Adrenal gland (tissue), 12 donors: Measurements from ENCODE around the gene NPR2. TPM values are rescaled to one million over a fixed set of nuclear protein-coding genes. Genes with fewer than 3 reads are reported as not detected.

Experiments
- DNase-seq, 7 donors: peaks; one replicate each; pipeline ENCODE4 v3.0.0-alpha.2; 2019 to 2020
- H3K27ac ChIP-seq, 5 donors: fragments of 200-600 bp; sonication (generic) in 4 of 5; 1 replicate in 3 of 5; 2 replicates in 2 of 5; pipeline versions ENCODE4 v1.5.1 to v1.8.0; 2016 to 2020; ENCODE audit warnings: mild to moderate bottlenecking in 1 of 5
- H3K27me3 ChIP-seq: fragments of 200-600 bp; 2 replicates; pipeline ENCODE4 v1.8.0; 2021
- H3K36me3 ChIP-seq, 2 donors: fragments of 200-600 bp; replicated peaks in 1 of 2; 1 replicate in 1 of 2; 2 replicates in 1 of 2; pipeline versions ENCODE4 v1.5.1 to v1.8.0; 2018 to 2022
- H3K4me1 ChIP-seq, 2 donors: fragments of 200-600 bp; replicated peaks in 1 of 2; 1 replicate in 1 of 2; 2 replicates in 1 of 2; pipeline versions ENCODE4 v1.5.1 to v1.8.0; 2018 to 2021
- H3K4me3 ChIP-seq, 4 donors: fragments of 200-600 bp; sonication (generic) in 3 of 4; one replicate each; pipeline ENCODE4 v1.5.1; 2016 to 2018
- H3K9me3 ChIP-seq, 3 donors: fragments of 200-600 bp; sonication (generic) in 1 of 3; replicated peaks in 1 of 3; 1 replicate in 2 of 3; 2 replicates in 1 of 3; pipeline versions ENCODE4 v1.5.1 to v1.8.0; 2016 to 2021
- CTCF ChIP-seq, 6 experiments: fragments of 450-650 bp in 4 of 6; fragments of 200-600 bp in 2 of 6; sonication (generic) in 1 of 6; IDR thresholded peaks; 1 replicate in 5 of 6; 2 replicates in 1 of 6; pipeline versions ENCODE4 v1.5.1 to v1.8.0; 2016 to 2021; ENCODE audit warnings: antibody characterized with exemption in 6 of 6, mild to moderate bottlenecking in 2 of 6, moderate library complexity in 1 of 6
- POLR2A ChIP-seq, 2 donors: fragments of 450-650 bp; IDR thresholded peaks; one replicate each; pipeline ENCODE4 v1.6.1; 2017; ENCODE audit warnings: antibody characterized with exemption in 2 of 2, mild to moderate bottlenecking in 2 of 2, moderate library complexity in 1 of 2
- WGBS, 4 donors: extraction: QIAGEN DNeasy Blood & Tissue Kit in 2 of 4; methylation state at CpG; one replicate each; pipeline versions ENCODE4 v1.1.5 to v1.1.7; 2013 to 2017; 5-methylcytosine and 5-hydroxymethylcytosine counted together
- intact Hi-C, 2 donors: fragments of 100-400 bp; cut with DNase I; formaldehyde crosslinking; loops; one replicate each; pipeline versions ENCODE4 v1.14.1 to v1.15.0; 2022 to 2023
- polyA plus RNA-seq, 3 donors: library from polyadenylated mRNA; stranded (reverse); fragments of 200-250 nt in 2 of 3; fragments of 350-450 nt in 1 of 3; fragmentation: Illumina TruSeq in 1 of 3; extraction: RNeasy Lipid Tissue Mini Kit (QIAGEN cat#74804) in 1 of 3; gene quantifications; one replicate each; pipeline ENCODE4 v1.2.3, GENCODE V29; 2013 to 2014
- total RNA-seq, 9 donors: library from RNA; depleted of rRNA in 4 of 9; stranded (reverse); fragments of >200 nt in 4 of 9; fragments of 120-200 nt in 1 of 9; fragmentation: NEBNext Ultra II Directional in 1 of 9; extraction: Animal tissue kit (Norgen Biotek cat#: 25700) in 1 of 9; gene quantifications; one replicate each; pipeline versions ENCODE4 v1.1.0 to v1.2.4, GENCODE V29; 2013 to 2023
- donor health status: healthy with polysubstance abuse.
- donor health status: Bipolar disorder and iron deficiency.
- donor health status: DM: yes; HTN: yes; CAD: no.
- donor health status: DM: no; HTN: no; CAD: no.
- donor health status: DM: no; HTN: no; CAD: no.
- donor health status: DM: yes; HTN: yes; CAD: no.

The NPR2 gene
- total and polyA plus RNA-seq, 12 donors: 5.6 to 69.9 (median 24.1) TPM

- H3K27ac ChIP-seq: peak overlapping the region in 4 of 5 donors; percentile 74 to 91 (median 84)
- H3K9me3 ChIP-seq: no peaks in the 10 kb centered on the region
- H3K27me3 ChIP-seq: no peaks in the 10 kb centered on the region
- H3K36me3 ChIP-seq: peaks cover 0 to 21% of the 10 kb centered on the region in 2 donors
- peak; percentile 45 to 79 (median 50) for DNase-seq
- H3K4me1 ChIP-seq: peaks cover 12 to 28% of the 10 kb centered on the region in 2 donors
- H3K4me3 ChIP-seq: peak overlapping the region in 3 of 4 donors; percentile 12 to 67 (median 58)
- TF ChIP-seq POLR2A (IDR thresholded peaks at IDR 0.05) (no peak), CTCF (IDR thresholded peaks at IDR 0.05) (no peak)
- intact Hi-C loops: no loop called here
- WGBS, 4 donors: 1 to 3% (median 2%) methylated on average over 15 to 20 of the region's 20 CpGs
Measured at GRCh38 chr9:35757226-35757891, 34.0 kb upstream of the NPR2 start.

- H3K9me3 ChIP-seq: no peaks in the 10 kb centered on the region
- TF ChIP-seq POLR2A (IDR thresholded peaks at IDR 0.05) (no peak), CTCF (IDR thresholded peaks at IDR 0.05) (no peak)
- H3K27ac ChIP-seq: peak overlapping the region in 3 of 5 donors; percentile 17 to 86 (median 74)
- no peak for DNase-seq
- H3K36me3 ChIP-seq: peaks cover 0 to 16% of the 10 kb centered on the region in 2 donors
- no peaks in the 10 kb centered on the region for H3K27me3 ChIP-seq
- peaks cover 12 to 28% of the 10 kb centered on the region in 2 donors for H3K4me1 ChIP-seq
- intact Hi-C loops: no loop called here
- H3K4me3 ChIP-seq: peak overlapping the region in 1 of 4 donors; percentile 67
Measured at GRCh38 chr9:35757892-35758275, 33.5 kb upstream of the NPR2 start.

- DNase-seq: no peak
- H3K4me3 ChIP-seq: no peak overlapping the region
- TF ChIP-seq CTCF (IDR thresholded peaks at IDR 0.05) (no peak), POLR2A (IDR thresholded peaks at IDR 0.05) (no peak)
- no peaks in the 10 kb centered on the region for H3K9me3 ChIP-seq
- H3K36me3 ChIP-seq: peaks cover 0 to 9% of the 10 kb centered on the region in 2 donors
- H3K4me1 ChIP-seq: peaks cover 12 to 28% of the 10 kb centered on the region in 2 donors
- H3K27me3 ChIP-seq: no peaks in the 10 kb centered on the region
- 41 to 48% (median 43%) methylated on average over 3 of the region's 3 CpGs for WGBS, 4 donors
- intact Hi-C loops: no loop called here
- H3K27ac ChIP-seq: peak overlapping the region in 2 of 5 donors; percentile 43 to 86
Measured at GRCh38 chr9:35758475-35759050, 32.8 kb upstream of the NPR2 start.

- Histone ChIP-seq H3K27me3 (no peaks in the 10 kb centered on the region), H3K36me3 (no peaks in the 10 kb centered on the region), H3K4me1 (peaks cover 12 to 28% of the 10 kb centered on the region in 2 donors), H3K9me3 (no peaks in the 10 kb centered on the region), H3K4me3 (no peak overlapping the region), H3K27ac (no peak overlapping the region)
- WGBS, 4 donors: 93 to 99% (median 96%) methylated on average over 4 of the region's 4 CpGs
- intact Hi-C loops: no loop called here
- TF ChIP-seq POLR2A (IDR thresholded peaks at IDR 0.05) (no peak), CTCF (IDR thresholded peaks at IDR 0.05) (no peak)
- no peak for DNase-seq
Measured at GRCh38 chr9:35759795-35760194, 31.6 kb upstream of the NPR2 start.
